ENCODE results near the gene PTPRT. TPM values are rescaled to one million over a fixed set of nuclear protein-coding genes. Genes with fewer than 3 reads are reported as not detected.

Gene PTPRT
- total and polyA plus RNA-seq, 8 donors, result 0.23 to 1.8 (median 0.95) TPM

DNA sequence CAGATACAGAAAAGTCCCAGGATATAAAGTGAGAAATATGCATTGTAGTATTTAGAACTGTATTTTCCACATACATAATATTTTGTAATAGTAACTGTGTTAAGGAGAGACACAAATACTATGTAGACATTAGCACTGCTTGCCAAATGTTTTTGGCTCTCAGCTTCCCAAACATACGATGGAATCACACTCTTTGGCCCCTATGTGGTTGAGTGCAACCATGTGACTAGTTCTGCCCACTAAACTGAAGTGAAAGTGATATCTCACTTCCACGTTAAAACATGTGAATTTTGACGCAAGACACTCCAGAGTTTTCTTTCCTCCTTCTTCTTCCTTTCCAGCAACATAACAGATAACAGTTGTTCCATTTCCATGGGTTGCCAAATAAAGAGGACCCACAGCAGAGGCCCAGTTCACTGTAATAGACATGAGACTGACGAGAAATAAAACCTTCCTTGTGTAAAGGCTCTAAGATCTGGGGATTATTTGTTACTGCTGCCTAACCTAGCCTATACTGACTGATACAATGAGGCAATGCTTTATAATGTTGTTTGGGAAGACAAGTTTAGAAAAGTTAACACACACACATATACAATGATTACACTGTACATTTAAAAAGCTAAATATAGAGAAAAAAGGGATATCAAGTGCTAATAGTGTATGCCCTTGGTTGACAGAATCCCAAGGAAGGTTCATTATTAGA lies 97.2 kb downstream of the PTPRT start:
- Histone ChIP-seq H3K27ac (no peak overlapping the region), H3K27me3 (no peaks in the 10 kb centered on the region), H3K36me3 (no peaks in the 10 kb centered on the region), H3K4me1 (no peaks in the 10 kb centered on the region), H3K9me3 (no peaks in the 10 kb centered on the region), H3K4me3 (no peak overlapping the region)
- 58 to 78% methylated on average over 4 of the region's 4 CpGs for WGBS, 2 donors
- TF ChIP-seq, protein P1, sequence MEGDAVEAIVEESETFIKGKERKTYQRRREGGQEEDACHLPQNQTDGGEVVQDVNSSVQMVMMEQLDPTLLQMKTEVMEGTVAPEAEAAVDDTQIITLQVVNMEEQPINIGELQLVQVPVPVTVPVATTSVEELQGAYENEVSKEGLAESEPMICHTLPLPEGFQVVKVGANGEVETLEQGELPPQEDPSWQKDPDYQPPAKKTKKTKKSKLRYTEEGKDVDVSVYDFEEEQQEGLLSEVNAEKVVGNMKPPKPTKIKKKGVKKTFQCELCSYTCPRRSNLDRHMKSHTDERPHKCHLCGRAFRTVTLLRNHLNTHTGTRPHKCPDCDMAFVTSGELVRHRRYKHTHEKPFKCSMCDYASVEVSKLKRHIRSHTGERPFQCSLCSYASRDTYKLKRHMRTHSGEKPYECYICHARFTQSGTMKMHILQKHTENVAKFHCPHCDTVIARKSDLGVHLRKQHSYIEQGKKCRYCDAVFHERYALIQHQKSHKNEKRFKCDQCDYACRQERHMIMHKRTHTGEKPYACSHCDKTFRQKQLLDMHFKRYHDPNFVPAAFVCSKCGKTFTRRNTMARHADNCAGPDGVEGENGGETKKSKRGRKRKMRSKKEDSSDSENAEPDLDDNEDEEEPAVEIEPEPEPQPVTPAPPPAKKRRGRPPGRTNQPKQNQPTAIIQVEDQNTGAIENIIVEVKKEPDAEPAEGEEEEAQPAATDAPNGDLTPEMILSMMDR (IDR thresholded peaks at IDR 0.05), result no peak
- intact Hi-C loops (cut with DNase I), result no loop called here
- DNase-seq (no peak), ATAC-seq (no peak), FAIRE-seq (no peak)

DNA sequence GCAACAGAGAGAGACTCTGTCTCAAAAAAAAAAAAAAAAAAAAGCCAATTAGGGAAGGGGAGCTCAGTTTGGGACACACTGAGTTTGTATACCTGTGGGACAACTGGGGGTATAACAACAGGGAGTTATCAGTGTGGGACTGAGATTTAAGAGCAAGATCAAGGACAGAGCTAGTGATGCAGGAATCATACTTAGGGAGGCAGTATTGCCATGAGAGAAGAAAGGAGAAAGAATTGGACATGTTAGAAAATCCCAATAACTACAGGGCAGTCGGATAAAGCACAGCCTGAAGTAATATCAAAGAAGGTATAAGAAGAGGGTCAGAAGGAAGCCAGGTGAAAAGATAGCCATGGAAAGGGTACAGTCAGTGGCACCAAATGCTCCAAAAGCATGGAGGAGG lies 121.2 kb downstream of the PTPRT start:
- 79 to 83% methylated on average over 1 of the region's 1 CpG for WGBS, 2 donors
- no peak overlapping the region for H3K4me3 ChIP-seq
- H3K4me1 ChIP-seq, result no peaks in the 10 kb centered on the region
- ATAC-seq (no peak), FAIRE-seq (no peak), DNase-seq (no peak)
- no peaks in the 10 kb centered on the region for H3K9me3 ChIP-seq
- intact Hi-C loops (cut with DNase I), result no loop called here
- no peak overlapping the region for H3K27ac ChIP-seq
- TF ChIP-seq, protein P1 (IDR thresholded peaks at IDR 0.05), result no peak
- no peaks in the 10 kb centered on the region for H3K36me3 ChIP-seq
- H3K27me3 ChIP-seq, result no peaks in the 10 kb centered on the region

DNA sequence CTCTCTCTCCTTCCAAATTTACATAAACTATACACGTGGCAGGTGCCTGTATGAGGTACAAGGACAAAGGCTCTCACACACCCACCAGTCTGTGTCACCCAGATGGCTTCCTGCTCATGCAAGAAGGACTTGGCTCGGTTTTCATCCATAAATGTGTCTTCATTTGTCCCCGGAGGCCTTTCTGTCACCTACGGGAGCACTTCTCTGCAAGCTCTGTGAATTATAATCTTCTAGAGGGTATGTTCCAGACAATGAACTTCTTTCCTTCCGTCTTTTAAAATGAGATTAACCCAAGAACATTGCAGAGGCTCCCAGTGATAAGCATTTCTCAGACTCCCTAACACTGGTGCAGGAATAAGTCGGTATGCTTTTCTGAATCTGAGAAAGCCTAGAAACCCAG lies 123.6 kb downstream of the PTPRT start:
- Histone ChIP-seq H3K36me3 (no peaks in the 10 kb centered on the region), H3K27ac (no peak overlapping the region), H3K4me3 (no peak overlapping the region), H3K9me3 (no peaks in the 10 kb centered on the region), H3K4me1 (no peaks in the 10 kb centered on the region), H3K27me3 (no peaks in the 10 kb centered on the region)
- TF ChIP-seq, protein P1 (IDR thresholded peaks at IDR 0.05), result no peak
- 65 to 68% methylated on average over 6 of the region's 6 CpGs for WGBS, 2 donors
- DNase-seq (no peak), ATAC-seq (no peak), FAIRE-seq (no peak)
- intact Hi-C loops (cut with DNase I), result no loop called here

DNA sequence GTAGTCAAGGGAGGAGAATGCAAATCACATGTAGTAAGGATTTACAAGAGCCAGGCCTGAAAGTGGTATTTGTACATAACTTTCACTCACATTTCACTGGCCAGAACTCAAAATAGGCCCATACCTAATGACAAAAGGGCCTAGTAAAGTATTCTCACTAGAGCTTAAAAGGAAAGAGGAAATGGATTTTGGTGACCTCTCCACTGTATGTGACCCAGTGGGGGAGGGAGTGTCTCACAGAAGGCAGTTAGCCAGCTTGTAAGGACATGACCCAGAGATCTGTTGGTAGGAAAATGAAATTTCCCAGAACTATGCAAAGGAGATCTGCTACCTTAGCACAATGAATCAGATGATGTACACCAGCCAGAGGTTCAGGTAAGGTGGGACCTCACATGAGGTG lies 124.4 kb downstream of the PTPRT start:
- H3K4me3 ChIP-seq, result no peak overlapping the region
- DNase-seq (no peak), ATAC-seq (peak in 1 of 4 donors; percentile 36), FAIRE-seq (no peak)
- intact Hi-C loops (cut with DNase I), result no loop called here
- H3K4me1 ChIP-seq, result no peaks in the 10 kb centered on the region
- no peaks in the 10 kb centered on the region for H3K36me3 ChIP-seq
- peak overlapping the region in 1 of 4 donors; percentile 29 for H3K27ac ChIP-seq
- TF ChIP-seq, protein P1 (IDR thresholded peaks at IDR 0.05), result no peak
- H3K27me3 ChIP-seq, result no peaks in the 10 kb centered on the region
- no peaks in the 10 kb centered on the region for H3K9me3 ChIP-seq

DNA sequence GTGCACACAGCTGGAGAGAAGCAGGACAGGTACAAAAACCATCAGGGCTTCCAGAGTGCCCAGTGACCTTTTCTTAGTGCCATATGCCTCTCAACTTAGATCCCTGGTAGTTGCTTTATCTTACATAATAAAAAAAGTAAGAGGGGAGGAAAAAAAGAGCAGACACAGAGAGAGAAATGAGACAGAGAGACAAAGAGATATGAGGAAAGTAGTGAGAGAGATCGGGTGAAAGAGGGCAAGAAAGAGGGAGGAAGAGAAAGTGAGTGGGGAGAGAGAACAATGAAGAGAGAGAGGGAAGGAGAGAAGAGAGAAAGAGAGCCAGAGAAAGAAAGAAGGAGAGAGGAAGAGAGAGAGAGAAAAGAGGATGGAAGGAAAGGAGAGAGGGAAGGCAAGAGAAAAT lies 131.6 kb downstream of the PTPRT start:
- ATAC-seq, result no peak
- no peak for DNase-seq
- peaks cover 0 to 4% (median 0%) of the 10 kb centered on the region in 3 donors for H3K4me1 ChIP-seq
- H3K27me3 ChIP-seq, result no peaks in the 10 kb centered on the region
- no peak overlapping the region for H3K27ac ChIP-seq
- intact Hi-C loops (cut with DNase I), result no loop called here
- H3K36me3 ChIP-seq, result no peaks in the 10 kb centered on the region
- H3K9me3 ChIP-seq, result no peaks in the 10 kb centered on the region
- FAIRE-seq, result no peak
- WGBS, 2 donors, result 70 to 82% methylated on average over 1 of the region's 1 CpG
- TF ChIP-seq, protein P1 (IDR thresholded peaks at IDR 0.05), result no peak
- H3K4me3 ChIP-seq, result no peak overlapping the region

Measured in pancreas (tissue), 10 donors.